Activated CD4-positive, alpha-beta memory T cell treated with anti-CD3 and anti-CD28 coated beads for 36 hours (primary cell): ENCODE measurements around the gene VPS36. TPM values are rescaled to one million over a fixed set of nuclear protein-coding genes. Genes with fewer than 3 reads are reported as not detected.
"Not testable (repeated sequence)": the region's sequence is repeated elsewhere in the genome, so short reads cannot be mapped to it uniquely, and the experiment has no call there.

Source experiments
- CTCF ChIA-PET: fragments of 350-600 bp; sonication (Branson Sonifier 250); formaldehyde crosslinking; loops from one replicate; lab custom pipeline; 2021; ENCODE audit warnings: antibody characterized with exemption, inconsistent platforms; lab: Charles Lee
- POLR2A ChIA-PET: fragments of 350-600 bp; sonication (Branson Sonifier 250); formaldehyde crosslinking; loops from one replicate; lab custom pipeline; 2021; ENCODE audit warnings: antibody characterized with exemption; lab: Charles Lee
- DNase-seq: peaks from one replicate; pipeline ENCODE4 v3.0.0-alpha.2; 2020
- H3K27ac Mint-ChIP-seq: one replicate; pipeline ENCODE4 v1.8.0; 2021; ENCODE audit warnings: mixed read lengths
- H3K27me3 Mint-ChIP-seq: one replicate; pipeline ENCODE4 v1.8.0; 2021; ENCODE audit warnings: mixed read lengths
- H3K36me3 Mint-ChIP-seq: one replicate; pipeline ENCODE4 v1.8.0; 2021; ENCODE audit warnings: mixed read lengths
- H3K4me1 Mint-ChIP-seq: one replicate; pipeline ENCODE4 v1.8.0; 2021; ENCODE audit warnings: low read depth, mixed read lengths
- H3K4me3 Mint-ChIP-seq: one replicate; pipeline ENCODE4 v1.8.0; 2021; ENCODE audit warnings: mild to moderate bottlenecking, mixed read lengths
- H3K9me3 Mint-ChIP-seq: one replicate; pipeline ENCODE4 v1.8.0; 2021; ENCODE audit warnings: mixed read lengths
- intact Hi-C: fragments of 100-400 bp; cut with micrococcal nuclease; formaldehyde crosslinking; loops from one replicate; pipeline ENCODE4 v1.15.1; 2023
- total RNA-seq, 2 experiments: library from RNA; stranded (reverse); gene quantifications; one replicate each; pipeline ENCODE4 v1.2.3, GENCODE V29; 2021

VPS36 gene
- total RNA-seq, 2 experiments from 2014 or later = 24.7 to 26.6 TPM

GRCh38 chr13:52373277-52373676 lies 77.2 kb downstream of the VPS36 start:
- POLR2A ChIA-PET, H3K27me3 Mint-ChIP-seq, H3K36me3 Mint-ChIP-seq, H3K9me3 Mint-ChIP-seq, H3K4me3 Mint-ChIP-seq, intact Hi-C loops, DNase-seq, H3K4me1 Mint-ChIP-seq, H3K27ac Mint-ChIP-seq, CTCF ChIA-PET: not testable (repeated sequence)

- Mint-ChIP-seq H3K4me1 (no peaks in the 10 kb centered on the region), H3K4me3 (no peak overlapping the region), H3K27me3 (no peaks in the 10 kb centered on the region), H3K9me3 (no peaks in the 10 kb centered on the region), H3K27ac (no peak overlapping the region), H3K36me3 (no peaks in the 10 kb centered on the region)
- DNase-seq = no peak
- CTCF ChIA-PET = no interaction called here
- POLR2A ChIA-PET = no interaction called here
- intact Hi-C loops = no loop called here
Observed at GRCh38 chr13:52371736-52372247, 78.6 kb downstream of the VPS36 start.

- Mint-ChIP-seq H3K4me1 (no peaks in the 10 kb centered on the region), H3K9me3 (no peaks in the 10 kb centered on the region), H3K4me3 (no peak overlapping the region), H3K27me3 (peaks cover 5% of the 10 kb centered on the region), H3K36me3 (no peaks in the 10 kb centered on the region), H3K27ac (no peak overlapping the region)
- no peak for DNase-seq
- ChIA-PET CTCF (no interaction called here), POLR2A (no interaction called here)
- intact Hi-C loops = no loop called here
Observed at GRCh38 chr13:52366291-52366690, 84.1 kb downstream of the VPS36 start.

Other genes with a start within 250 kb of the VPS36 start
- gene THSD1, start 44.5 kb downstream of the VPS36 start, total RNA-seq = under 1 TPM; 0.12 to 0.22 TPM
- gene CKAP2, start 4.8 kb upstream of the VPS36 start, total RNA-seq = 10 to 100 TPM; 60.4 to 63.8 TPM
- 1 to 10 TPM; 7.6 to 8.5 TPM for gene HNRNPA1L2, start 191.8 kb upstream of the VPS36 start, total RNA-seq
- gene SUGT1, start 202.2 kb upstream of the VPS36 start, total RNA-seq = 10 to 100 TPM; 63.1 to 64.0 TPM